H9 (cell line): Measurements from ENCODE around the gene CPA2. TPM values are rescaled to one million over a fixed set of nuclear protein-coding genes. Genes with fewer than 3 reads are reported as not detected.

ENCODE experiments used
- DNase-seq: peaks from one replicate; pipeline ENCODE4 v3.0.0-alpha.2; 2017
- H2AFZ ChIP-seq: one replicate; pipeline ENCODE4 v1.6.1; 2013; ENCODE audit warnings: mild to moderate bottlenecking, low read length, control low read depth, moderate library complexity
- H2AK5ac ChIP-seq: 2 replicates; pipeline ENCODE4 v1.6.1; 2013; ENCODE audit warnings: low read length, control low read depth, mixed read lengths; ENCODE audit not compliant: insufficient read length
- H2BK120ac ChIP-seq: one replicate; pipeline ENCODE4 v1.6.1; 2013; ENCODE audit warnings: low read depth, mild to moderate bottlenecking, low read length, control low read depth, inconsistent platforms; ENCODE audit not compliant: poor library complexity, severe bottlenecking
- H2BK12ac ChIP-seq: 2 replicates; pipeline ENCODE4 v1.6.1; 2013; ENCODE audit warnings: low read length, control low read depth, mixed read lengths, low read depth; ENCODE audit not compliant: insufficient read length
- H2BK15ac ChIP-seq: 2 replicates; pipeline ENCODE4 v1.6.1; 2013; ENCODE audit warnings: low read depth, low read length, control low read depth
- H2BK20ac ChIP-seq: one replicate; pipeline ENCODE4 v1.6.1; 2013; ENCODE audit warnings: low read depth, mild to moderate bottlenecking, low read length, control low read depth, inconsistent platforms; ENCODE audit not compliant: poor library complexity, severe bottlenecking
- H2BK5ac ChIP-seq: 2 replicates; pipeline ENCODE4 v1.6.1; 2013; ENCODE audit warnings: low read length, control low read depth, mixed read lengths; ENCODE audit not compliant: insufficient read length
- H3K14ac ChIP-seq: 2 replicates; pipeline ENCODE4 v1.6.1; 2013; ENCODE audit warnings: low read length, control low read depth; ENCODE audit not compliant: insufficient read depth
- H3K18ac ChIP-seq: 2 replicates; pipeline ENCODE4 v1.6.1; 2013; ENCODE audit warnings: low read depth, mild to moderate bottlenecking, mixed read lengths, low read length, control low read depth; ENCODE audit not compliant: insufficient read length
- H3K23ac ChIP-seq: 2 replicates; pipeline ENCODE4 v1.6.1; 2013; ENCODE audit warnings: low read length, control low read depth, mixed read lengths, low read depth; ENCODE audit not compliant: insufficient read length
- H3K23me2 ChIP-seq: 2 replicates; pipeline ENCODE4 v1.6.1; 2013; ENCODE audit warnings: low read depth, mild to moderate bottlenecking, mixed read lengths, low read length, control low read depth; ENCODE audit not compliant: insufficient read length, poor library complexity, severe bottlenecking
- H3K27ac ChIP-seq: 2 replicates; pipeline ENCODE4 v1.5.1; 2013; ENCODE audit warnings: low read length, control low read depth, mixed read lengths, low read depth; ENCODE audit not compliant: insufficient read length
- H3K27me3 ChIP-seq: 2 replicates; pipeline ENCODE4 v1.6.1; 2013; ENCODE audit warnings: low read length, control low read depth, inconsistent platforms; ENCODE audit not compliant: insufficient read depth
- H3K4ac ChIP-seq: 2 replicates; pipeline ENCODE4 v1.6.1; 2013; ENCODE audit warnings: low read depth, mild to moderate bottlenecking, control low read depth, inconsistent platforms, low read length, moderate library complexity
- H3K4me1 ChIP-seq: 2 replicates; pipeline ENCODE4 v1.6.1; 2013; ENCODE audit warnings: low read length, control low read depth, inconsistent platforms; ENCODE audit not compliant: insufficient read depth
- H3K4me2 ChIP-seq: 2 replicates; pipeline ENCODE4 v1.6.1; 2013; ENCODE audit warnings: low read length, control low read depth, mixed read lengths; ENCODE audit not compliant: insufficient read length, insufficient read depth
- H3K56ac ChIP-seq: 2 replicates; pipeline ENCODE4 v1.6.1; 2013; ENCODE audit warnings: low read depth, mild to moderate bottlenecking, mixed read lengths, low read length, control low read depth; ENCODE audit not compliant: insufficient read length
- H3K79me1 ChIP-seq: 2 replicates; pipeline ENCODE4 v1.6.1; 2013; ENCODE audit warnings: low read depth, mild to moderate bottlenecking, moderate library complexity, low read length, control low read depth, inconsistent platforms; ENCODE audit not compliant: insufficient read depth, poor library complexity, severe bottlenecking
- H3K79me2 ChIP-seq: 2 replicates; pipeline ENCODE4 v1.6.1; 2013; ENCODE audit warnings: low read length, control low read depth, inconsistent platforms; ENCODE audit not compliant: insufficient read depth
- H3K9ac ChIP-seq: 2 replicates; pipeline ENCODE4 v1.6.1; 2013; ENCODE audit warnings: low read length, control low read depth, mixed read lengths; ENCODE audit not compliant: insufficient read length; ENCODE audit errors: extremely low read depth
- H3K9me3 ChIP-seq: one replicate; pipeline ENCODE4 v1.6.1; 2013; ENCODE audit warnings: low read depth, low read length, inconsistent platforms; ENCODE audit not compliant: control insufficient read depth
- H3T11ph ChIP-seq: one replicate; pipeline ENCODE4 v1.6.1; 2013; ENCODE audit warnings: mild to moderate bottlenecking, low read length, control low read depth, inconsistent platforms
- H4K20me1 ChIP-seq: one replicate; pipeline ENCODE4 v1.6.1; 2013; ENCODE audit not compliant: control insufficient read depth, insufficient read length, insufficient read depth
- H4K5ac ChIP-seq: 2 replicates; pipeline ENCODE4 v1.6.1; 2013; ENCODE audit warnings: low read depth, mild to moderate bottlenecking, mixed read lengths, low read length, control low read depth; ENCODE audit not compliant: insufficient read length
- H4K8ac ChIP-seq: replicated peaks from 2 replicates; pipeline ENCODE4 v1.6.1; 2013; ENCODE audit warnings: low read length, control low read depth, mixed read lengths, low read depth; ENCODE audit not compliant: insufficient read length
- H4K91ac ChIP-seq: 2 replicates; pipeline ENCODE4 v1.6.1; 2013; ENCODE audit warnings: low read depth, mild to moderate bottlenecking, moderate library complexity, mixed read lengths, low read length, control low read depth; ENCODE audit not compliant: insufficient read length
- H3K27ac Mint-ChIP-seq, 3 experiments: 2 replicates in 2 of 3; 3 replicates in 1 of 3; pipeline ENCODE4 v1.8.0; 2020 to 2021; ENCODE audit warnings: mixed read lengths in 3 of 3, mild to moderate bottlenecking in 1 of 3, moderate library complexity in 1 of 3
- H3K27me3 Mint-ChIP-seq: 2 replicates; pipeline ENCODE4 v1.8.0; 2021; ENCODE audit warnings: low read depth, mild to moderate bottlenecking, moderate library complexity, mixed read lengths
- H3K36me3 Mint-ChIP-seq, 3 experiments: 2 replicates in 2 of 3; 3 replicates in 1 of 3; pipeline ENCODE4 v1.8.0; 2020 to 2021; ENCODE audit warnings: low read depth in 3 of 3, mixed read lengths in 3 of 3; ENCODE audit not compliant: insufficient read depth in 1 of 3
- H3K4me1 Mint-ChIP-seq, 2 experiments: 2 replicates each; pipeline ENCODE4 v1.8.0; 2020; ENCODE audit warnings: mixed read lengths in 2 of 2
- H3K4me3 Mint-ChIP-seq, 2 experiments: 2 replicates in 1 of 2; 3 replicates in 1 of 2; pipeline ENCODE4 v1.8.0; 2020 to 2021; ENCODE audit warnings: mild to moderate bottlenecking in 2 of 2, mixed read lengths in 2 of 2, moderate library complexity in 1 of 2
- H3K9me3 Mint-ChIP-seq, 2 experiments: 2 replicates in 1 of 2; 3 replicates in 1 of 2; pipeline ENCODE4 v1.8.0; 2020; ENCODE audit warnings: mild to moderate bottlenecking in 2 of 2, mixed read lengths in 2 of 2, moderate library complexity in 1 of 2
- CTCF ChIP-seq: fragments of 200-600 bp; sonication (generic); conservative IDR thresholded peaks from 3 replicates; pipeline ENCODE4 v1.8.0; 2021; ENCODE audit warnings: antibody characterized with exemption, mild to moderate bottlenecking
- WGBS: extraction: QIAGEN DNeasy Blood & Tissue Kit; methylation state at CpG from one replicate; pipeline ENCODE4 v1.1.7; 2013; ENCODE audit warnings: missing lambda C conversion rate, low lambda C conversion rate, mixed read lengths; ENCODE audit not compliant: insufficient read length; ENCODE audit errors: extremely low coverage; 5-methylcytosine and 5-hydroxymethylcytosine counted together
- total RNA-seq: library from RNA; stranded (reverse); gene quantifications from 2 replicates; pipeline ENCODE4 v1.2.1, GENCODE V29; 2021

The CPA2 gene
- total RNA-seq, 1 experiment from 2014 or later = not detected

GRCh38 chr7:130273933-130274255 is 7.2 kb downstream of the CPA2 start:
- Histone ChIP-seq H2BK15ac (no peak overlapping the region), H3K27ac (no peak overlapping the region), H2BK5ac (no peak overlapping the region), H3K27me3 (no peaks in the 10 kb centered on the region), H3K18ac (no peak overlapping the region), H4K5ac (no peak overlapping the region), H2AFZ (no peak overlapping the region), H3K56ac (no peak overlapping the region), H3K79me2 (no peaks in the 10 kb centered on the region), H3K9ac (peak overlapping the region; percentile 23), H3K23ac (no peak overlapping the region), H2BK20ac (no peak overlapping the region), H3K4ac (no peak overlapping the region), H3K4me1 (peaks cover 17% of the 10 kb centered on the region; the same call in 1 of the 2 replicates), H3K14ac (peak overlapping the region; percentile 3; the same call in 1 of the 2 replicates), H4K20me1 (no peaks in the 10 kb centered on the region), H4K91ac (no peak overlapping the region), H3T11ph (no peak overlapping the region), H3K4me2 (peak overlapping the region; percentile 23), H4K8ac (no peak overlapping the region), H2BK120ac (no peak overlapping the region), H3K23me2 (no peaks in the 10 kb centered on the region), H3K79me1 (no peaks in the 10 kb centered on the region), H2AK5ac (no peak overlapping the region), H2BK12ac (no peak overlapping the region), H3K9me3 (no peaks in the 10 kb centered on the region)
- no peaks in the 10 kb centered on the region; a peak in 1 of 5 replicates for H3K9me3 Mint-ChIP-seq
- H3K27ac Mint-ChIP-seq = peak overlapping the region; percentile 92 to 99 (median 99)
- peak overlapping the region; percentile 47 to 57; a peak in 4 of 5 replicates for H3K4me3 Mint-ChIP-seq
- no peak for DNase-seq
- peak; percentile 20; the same call in 1 of the 3 replicates for TF ChIP-seq CTCF
- no CpG with 5 or more reads among the region's 11 CpGs for whole genome bisulfite sequencing
- H3K27me3 Mint-ChIP-seq = peaks cover 5% of the 10 kb centered on the region
- peaks cover 49 to 50% of the 10 kb centered on the region in 2 experiments for H3K4me1 Mint-ChIP-seq
- H3K36me3 Mint-ChIP-seq = peaks cover 0 to 4% (median 4%) of the 10 kb centered on the region in 3 experiments; a peak in 2 of 7 replicates
